WERI-Rb-1 (cell line): ENCODE measurements around the gene ZBTB48.

Experiments
- DNase-seq: peaks from one replicate; pipeline ENCODE4 v3.0.0-alpha.2; 2020
- H3K27ac ChIP-seq: fragments of 250-450 bp; sonication (Bioruptor Pico); 2 replicates; pipeline ENCODE4 v1.5.1; 2020; ENCODE audit warnings: mild to moderate bottlenecking, moderate library complexity
- H3K27me3 ChIP-seq: fragments of 250-450 bp; sonication (Bioruptor Pico); 2 replicates; pipeline ENCODE4 v1.5.1; 2021; ENCODE audit warnings: mild to moderate bottlenecking, low read depth, moderate library complexity; ENCODE audit not compliant: insufficient read depth, severe bottlenecking
- H3K36me3 ChIP-seq: fragments of 250-450 bp; sonication (Bioruptor Pico); 2 replicates; pipeline ENCODE4 v1.5.1; 2020; ENCODE audit warnings: mild to moderate bottlenecking, moderate library complexity
- H3K4me3 ChIP-seq: 2 replicates; pipeline ENCODE4 v1.5.1; 2011; ENCODE audit warnings: low read depth, mild to moderate bottlenecking, control low read depth, low read length
- H3K9me3 ChIP-seq: fragments of 250-450 bp; sonication (Bioruptor Pico); 2 replicates; pipeline ENCODE4 v1.5.1; 2021; ENCODE audit warnings: mild to moderate bottlenecking, moderate library complexity; ENCODE audit not compliant: severe bottlenecking
- TF ChIP-seq, protein P1 (sequence below): IDR thresholded peaks from 2 replicates; pipeline ENCODE4 v1.5.1; 2011; ENCODE audit warnings: low read depth, mild to moderate bottlenecking, control low read depth, inconsistent platforms, low read length

ZBTB48 gene

DNA sequence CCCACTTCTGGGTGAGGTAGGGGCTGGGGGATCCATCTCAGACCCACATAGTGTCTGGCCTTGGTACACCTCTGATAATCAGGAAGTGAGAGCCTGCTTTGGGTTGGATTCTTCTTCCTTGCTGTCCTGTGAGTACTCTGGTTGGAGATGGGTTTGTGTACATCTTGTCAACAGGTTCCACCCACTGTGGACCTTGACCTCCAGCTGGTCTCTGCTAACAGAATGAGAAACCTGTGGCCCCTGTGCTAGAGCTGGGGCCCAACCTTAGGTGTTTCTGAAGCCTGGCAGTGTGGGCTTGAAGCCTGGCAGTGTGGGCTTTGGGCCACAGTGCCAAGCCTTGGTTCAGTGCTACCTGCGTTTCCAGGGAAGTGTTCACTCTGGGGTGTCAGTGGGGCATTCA is 2.6 kb downstream of the ZBTB48 start:
- H3K36me3 ChIP-seq = peaks cover 37% of the 10 kb centered on the region
- H3K27ac ChIP-seq = peak overlapping the region; percentile 14
- no peaks in the 10 kb centered on the region for H3K27me3 ChIP-seq
- H3K4me3 ChIP-seq = no peak overlapping the region
- no peak for DNase-seq
- TF ChIP-seq, protein P1, sequence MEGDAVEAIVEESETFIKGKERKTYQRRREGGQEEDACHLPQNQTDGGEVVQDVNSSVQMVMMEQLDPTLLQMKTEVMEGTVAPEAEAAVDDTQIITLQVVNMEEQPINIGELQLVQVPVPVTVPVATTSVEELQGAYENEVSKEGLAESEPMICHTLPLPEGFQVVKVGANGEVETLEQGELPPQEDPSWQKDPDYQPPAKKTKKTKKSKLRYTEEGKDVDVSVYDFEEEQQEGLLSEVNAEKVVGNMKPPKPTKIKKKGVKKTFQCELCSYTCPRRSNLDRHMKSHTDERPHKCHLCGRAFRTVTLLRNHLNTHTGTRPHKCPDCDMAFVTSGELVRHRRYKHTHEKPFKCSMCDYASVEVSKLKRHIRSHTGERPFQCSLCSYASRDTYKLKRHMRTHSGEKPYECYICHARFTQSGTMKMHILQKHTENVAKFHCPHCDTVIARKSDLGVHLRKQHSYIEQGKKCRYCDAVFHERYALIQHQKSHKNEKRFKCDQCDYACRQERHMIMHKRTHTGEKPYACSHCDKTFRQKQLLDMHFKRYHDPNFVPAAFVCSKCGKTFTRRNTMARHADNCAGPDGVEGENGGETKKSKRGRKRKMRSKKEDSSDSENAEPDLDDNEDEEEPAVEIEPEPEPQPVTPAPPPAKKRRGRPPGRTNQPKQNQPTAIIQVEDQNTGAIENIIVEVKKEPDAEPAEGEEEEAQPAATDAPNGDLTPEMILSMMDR = no peak
- H3K9me3 ChIP-seq = no peaks in the 10 kb centered on the region

DNA sequence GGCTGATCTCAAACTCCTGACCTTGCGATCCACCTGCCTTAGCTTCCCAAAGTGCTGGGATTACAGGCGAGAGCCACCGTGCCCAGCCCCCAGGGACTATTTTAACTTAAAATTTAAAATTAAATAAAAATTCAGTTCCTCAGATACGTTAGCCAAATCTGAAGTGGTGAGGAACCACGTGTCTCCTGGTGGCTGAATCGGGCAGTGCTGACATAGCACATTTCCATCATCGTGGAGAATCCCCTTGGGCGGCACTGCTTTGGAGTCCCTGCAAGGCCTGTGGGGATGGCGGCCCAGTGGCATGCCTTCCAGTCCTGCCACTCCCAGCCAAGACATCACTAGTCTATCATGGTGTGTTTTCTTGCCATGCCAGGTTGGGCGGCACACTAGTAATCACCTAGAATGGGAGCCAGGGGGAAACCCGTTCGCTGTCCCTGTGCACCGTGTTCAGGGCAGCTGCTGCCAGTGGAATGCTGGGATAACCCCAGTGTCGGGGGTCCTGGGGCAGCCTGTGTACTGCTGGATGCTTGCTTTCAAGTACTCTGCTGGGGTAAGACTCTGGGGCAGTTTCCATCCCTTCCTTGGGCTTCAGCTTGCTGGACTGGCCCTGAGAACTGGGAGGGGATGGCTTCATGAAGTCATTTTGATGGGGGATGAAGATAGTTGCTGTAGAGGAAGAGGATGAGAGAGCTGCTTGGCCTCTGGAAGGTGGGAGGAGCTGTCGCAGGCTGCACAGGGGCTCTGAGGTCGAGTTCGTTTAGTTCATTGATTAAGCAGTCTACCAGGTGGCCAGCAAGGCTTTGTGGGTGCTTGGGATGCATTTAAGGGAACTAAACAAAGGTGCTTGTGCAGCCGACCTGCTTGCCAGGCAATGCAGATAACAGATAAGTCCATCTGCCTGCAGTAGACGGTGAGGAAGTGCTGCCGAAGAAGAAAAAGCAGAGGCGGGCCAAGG is 4.6 kb downstream of the ZBTB48 start:
- H3K36me3 ChIP-seq = peaks cover 57% of the 10 kb centered on the region
- TF ChIP-seq, protein P1 = peak; percentile 12; the same call in 1 of the 2 replicates
- no peaks in the 10 kb centered on the region for H3K9me3 ChIP-seq
- H3K27me3 ChIP-seq = no peaks in the 10 kb centered on the region
- DNase-seq = no peak
- peak overlapping the region; percentile 81 for H3K27ac ChIP-seq
- H3K4me3 ChIP-seq = no peak overlapping the region

DNA sequence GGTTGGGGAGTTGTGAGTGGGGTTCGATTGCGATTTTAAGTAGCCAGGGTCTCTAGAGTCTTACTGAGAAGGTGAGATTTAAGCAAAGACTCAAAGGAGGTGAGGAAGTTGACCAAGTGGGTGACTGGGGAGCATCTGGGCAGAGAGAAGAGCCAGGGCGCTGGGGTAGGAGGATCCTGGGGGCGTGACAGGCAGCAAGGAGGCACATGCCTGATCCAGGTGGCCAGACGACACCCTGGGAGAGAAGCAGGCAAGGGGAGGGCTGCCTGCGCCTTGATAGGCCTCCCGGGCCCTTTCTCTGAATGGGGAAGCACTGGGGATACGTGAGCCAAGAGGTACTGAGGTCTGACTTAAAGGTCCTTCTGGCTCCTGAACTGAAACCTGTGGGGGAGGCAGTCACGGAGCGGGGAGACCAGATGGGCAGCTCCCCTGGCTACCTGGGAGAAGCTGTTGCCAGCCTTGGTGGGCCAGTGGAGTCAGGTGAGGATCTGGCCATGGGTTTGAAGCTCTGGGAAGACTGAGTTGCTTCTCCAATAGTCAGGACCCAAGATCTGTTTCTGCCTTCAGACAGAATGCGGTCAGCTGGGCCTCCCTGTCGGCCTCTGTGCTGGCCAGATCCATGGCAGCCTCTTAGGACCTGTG is 5.4 kb downstream of the ZBTB48 start:
- peaks cover 65% of the 10 kb centered on the region for H3K36me3 ChIP-seq
- H3K27ac ChIP-seq = peak overlapping the region; percentile 81
- H3K4me3 ChIP-seq = 0 out of 2 replicates have a peak overlapping the region, but pooled peaks have one; percentile 1
- TF ChIP-seq, protein P1 = no peak
- peak; percentile 77 for DNase-seq
- H3K9me3 ChIP-seq = no peaks in the 10 kb centered on the region
- no peaks in the 10 kb centered on the region for H3K27me3 ChIP-seq

DNA sequence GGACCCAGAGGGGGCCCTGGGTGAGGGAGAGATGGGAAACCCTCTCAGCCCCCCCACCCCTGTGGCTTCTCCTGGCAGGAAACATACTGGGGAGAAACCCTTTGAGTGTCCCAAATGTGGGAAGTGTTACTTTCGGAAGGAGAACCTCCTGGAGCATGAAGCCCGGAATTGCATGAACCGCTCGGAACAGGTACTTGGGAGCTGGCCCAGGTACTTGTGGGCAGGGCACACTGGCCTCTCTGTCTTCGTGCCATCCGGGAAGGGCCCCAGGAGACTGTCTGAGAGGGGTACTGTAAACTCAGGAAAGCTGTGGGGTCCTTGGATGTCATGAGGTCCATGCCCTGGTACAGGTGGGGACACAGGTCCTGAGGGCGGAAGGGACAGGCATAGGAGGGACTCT is 6.0 kb downstream of the ZBTB48 start:
- Histone ChIP-seq H3K36me3 (peaks cover 70% of the 10 kb centered on the region), H3K9me3 (no peaks in the 10 kb centered on the region), H3K27me3 (no peaks in the 10 kb centered on the region), H3K4me3 (no peak overlapping the region), H3K27ac (peak overlapping the region; percentile 81)
- DNase-seq = no peak
- TF ChIP-seq, protein P1 = no peak

DNA sequence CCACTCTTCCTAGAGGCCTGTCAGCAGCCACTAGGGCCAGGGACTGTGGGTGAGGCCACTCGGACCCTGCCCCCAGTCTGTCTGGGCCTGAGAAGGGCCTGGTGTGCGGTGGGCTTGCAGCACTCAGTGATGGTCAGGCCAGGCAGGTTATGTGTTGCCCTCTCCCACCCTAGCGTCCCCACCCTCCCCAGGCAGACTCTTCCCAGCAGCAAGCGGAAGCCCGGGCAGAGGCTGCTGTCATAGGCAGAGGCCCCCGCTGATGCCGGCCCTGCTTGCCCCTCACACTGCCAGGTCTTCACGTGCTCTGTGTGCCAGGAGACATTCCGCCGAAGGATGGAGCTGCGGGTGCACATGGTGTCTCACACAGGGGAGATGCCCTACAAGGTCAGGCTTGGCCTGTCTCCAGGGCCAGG is 6.6 kb downstream of the ZBTB48 start:
- peak overlapping the region; percentile 81 for H3K27ac ChIP-seq
- no peak overlapping the region for H3K4me3 ChIP-seq
- peaks cover 70% of the 10 kb centered on the region for H3K36me3 ChIP-seq
- TF ChIP-seq, protein P1 = no peak
- no peaks in the 10 kb centered on the region for H3K9me3 ChIP-seq
- no peaks in the 10 kb centered on the region for H3K27me3 ChIP-seq
- DNase-seq = no peak
